Sigmoid colon (tissue), 4 donors: ENCODE results near the gene MBD4.
"Not testable (repeated sequence)": the region's sequence is repeated elsewhere in the genome, so short reads cannot be mapped to it uniquely, and the experiment has no call there.

Experiments
- POLR2A ChIP-seq, 2 donors: fragments of 450-650 bp; IDR thresholded peaks; one replicate each; pipeline ENCODE4 v1.6.1; 2016; ENCODE audit warnings: antibody characterized with exemption in 2 of 2, mild to moderate bottlenecking in 2 of 2, moderate library complexity in 2 of 2
- POLR2AphosphoS5 ChIP-seq, 4 donors: sonication (generic); formaldehyde crosslinking; IDR thresholded peaks; one replicate each; pipeline ENCODE4 v1.6.1; 2017; ENCODE audit warnings: antibody characterized with exemption in 4 of 4
- TF ChIP-seq, protein P1 (sequence below), 4 experiments: fragments of 450-650 bp in 3 of 4; fragments of 200-600 bp in 1 of 4; IDR thresholded peaks; one replicate each; pipeline ENCODE4 v1.5.1; 2016 to 2019; ENCODE audit warnings: antibody characterized with exemption in 4 of 4, mild to moderate bottlenecking in 3 of 4, moderate library complexity in 2 of 4

- TF ChIP-seq, protein P1, sequence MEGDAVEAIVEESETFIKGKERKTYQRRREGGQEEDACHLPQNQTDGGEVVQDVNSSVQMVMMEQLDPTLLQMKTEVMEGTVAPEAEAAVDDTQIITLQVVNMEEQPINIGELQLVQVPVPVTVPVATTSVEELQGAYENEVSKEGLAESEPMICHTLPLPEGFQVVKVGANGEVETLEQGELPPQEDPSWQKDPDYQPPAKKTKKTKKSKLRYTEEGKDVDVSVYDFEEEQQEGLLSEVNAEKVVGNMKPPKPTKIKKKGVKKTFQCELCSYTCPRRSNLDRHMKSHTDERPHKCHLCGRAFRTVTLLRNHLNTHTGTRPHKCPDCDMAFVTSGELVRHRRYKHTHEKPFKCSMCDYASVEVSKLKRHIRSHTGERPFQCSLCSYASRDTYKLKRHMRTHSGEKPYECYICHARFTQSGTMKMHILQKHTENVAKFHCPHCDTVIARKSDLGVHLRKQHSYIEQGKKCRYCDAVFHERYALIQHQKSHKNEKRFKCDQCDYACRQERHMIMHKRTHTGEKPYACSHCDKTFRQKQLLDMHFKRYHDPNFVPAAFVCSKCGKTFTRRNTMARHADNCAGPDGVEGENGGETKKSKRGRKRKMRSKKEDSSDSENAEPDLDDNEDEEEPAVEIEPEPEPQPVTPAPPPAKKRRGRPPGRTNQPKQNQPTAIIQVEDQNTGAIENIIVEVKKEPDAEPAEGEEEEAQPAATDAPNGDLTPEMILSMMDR (IDR thresholded peaks at IDR 0.05), result not testable (repeated sequence)
- TF ChIP-seq POLR2AphosphoS5, POLR2A (IDR thresholded peaks at IDR 0.05): not testable (repeated sequence)
These were observed 47.5 kb downstream of the MBD4 start for GRCh38 chr3:129392106-129392887.
